ENCODE measurements around the gene ULK4.

ULK4 gene

GRCh38 chr3:41350441-41350840 lies 611.5 kb downstream of the ULK4 start:
- Mint-ChIP-seq H3K9me3 (no peaks in the 10 kb centered on the region), H3K4me3 (no peak overlapping the region), H3K36me3 (ENCODE audit: low read depth) (no peaks in the 10 kb centered on the region), H3K27ac (no peak overlapping the region), H3K4me1 (ENCODE audit: low read depth) (no peaks in the 10 kb centered on the region), H3K27me3 (ENCODE audit: low read depth) (no peaks in the 10 kb centered on the region)
- DNase-seq (ENCODE audit: low spot score) = no peak

- H3K9me3 Mint-ChIP-seq = no peaks in the 10 kb centered on the region
- no peak overlapping the region for H3K4me3 Mint-ChIP-seq
These were observed 613.5 kb downstream of the ULK4 start for GRCh38 chr3:41348401-41348800.

DNA sequence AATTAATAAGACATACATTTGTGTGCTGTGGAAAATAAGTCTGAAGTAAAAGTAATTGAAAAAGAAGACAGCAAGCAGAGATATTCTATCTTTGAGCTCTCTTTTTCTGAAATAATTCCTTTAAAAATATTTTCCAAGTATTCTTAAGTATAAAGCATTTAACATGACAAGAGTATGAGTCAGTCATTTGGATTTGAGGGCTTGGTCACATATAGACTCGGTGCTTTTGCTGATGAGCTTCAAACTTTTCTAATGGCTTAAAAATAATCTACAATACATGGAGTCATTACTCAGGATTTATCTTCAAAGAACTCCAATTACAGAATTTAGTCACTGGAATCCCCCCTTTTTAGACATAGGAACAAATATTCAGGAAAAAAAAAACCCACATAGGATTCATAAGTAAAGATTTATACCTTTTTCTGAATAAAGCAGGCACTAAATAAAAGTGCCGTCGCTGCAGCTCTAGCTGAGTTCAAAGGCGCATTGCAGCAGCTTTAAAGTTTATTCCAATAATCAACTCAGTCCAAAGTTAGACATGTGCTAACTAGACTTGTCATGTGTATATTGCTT lies 615.1 kb downstream of the ULK4 start:
- DNase-seq (ENCODE audit: low spot score) = no peak
- H3K9me3 Mint-ChIP-seq = no peaks in the 10 kb centered on the region
- H3K27ac Mint-ChIP-seq = no peak overlapping the region
- no peaks in the 10 kb centered on the region for H3K27me3 Mint-ChIP-seq (ENCODE audit: low read depth)
- no peaks in the 10 kb centered on the region for H3K4me1 Mint-ChIP-seq (ENCODE audit: low read depth)
- no peak overlapping the region for H3K4me3 Mint-ChIP-seq
- no peaks in the 10 kb centered on the region for H3K36me3 Mint-ChIP-seq (ENCODE audit: low read depth)

More at GRCh38 chr3:41348401-41348800, 613.5 kb downstream of the ULK4 start:
- H3K4me1 Mint-ChIP-seq (ENCODE audit: low read depth) = no peaks in the 10 kb centered on the region
- H3K27me3 Mint-ChIP-seq (ENCODE audit: low read depth) = no peaks in the 10 kb centered on the region
- no peak overlapping the region for H3K27ac Mint-ChIP-seq
- DNase-seq (ENCODE audit: low spot score) = no peak
- H3K36me3 Mint-ChIP-seq (ENCODE audit: low read depth) = no peaks in the 10 kb centered on the region

- DNase-seq (ENCODE audit: low spot score) = no peak
- no peaks in the 10 kb centered on the region for H3K9me3 Mint-ChIP-seq
- H3K27me3 Mint-ChIP-seq (ENCODE audit: low read depth) = no peaks in the 10 kb centered on the region
- no peak overlapping the region for H3K27ac Mint-ChIP-seq
- no peaks in the 10 kb centered on the region for H3K36me3 Mint-ChIP-seq (ENCODE audit: low read depth)
- H3K4me3 Mint-ChIP-seq = no peak overlapping the region
- H3K4me1 Mint-ChIP-seq (ENCODE audit: low read depth) = no peaks in the 10 kb centered on the region
These were observed 616.1 kb downstream of the ULK4 start for GRCh38 chr3:41345788-41346187.

- H3K27ac Mint-ChIP-seq = no peak overlapping the region
- no peaks in the 10 kb centered on the region for H3K4me1 Mint-ChIP-seq (ENCODE audit: low read depth)
- H3K4me3 Mint-ChIP-seq = no peak overlapping the region
- no peak for DNase-seq (ENCODE audit: low spot score)
- H3K36me3 Mint-ChIP-seq (ENCODE audit: low read depth) = no peaks in the 10 kb centered on the region
- H3K9me3 Mint-ChIP-seq = no peaks in the 10 kb centered on the region
- H3K27me3 Mint-ChIP-seq (ENCODE audit: low read depth) = no peaks in the 10 kb centered on the region
These were observed 622.1 kb downstream of the ULK4 start for GRCh38 chr3:41339758-41340157.

DNA sequence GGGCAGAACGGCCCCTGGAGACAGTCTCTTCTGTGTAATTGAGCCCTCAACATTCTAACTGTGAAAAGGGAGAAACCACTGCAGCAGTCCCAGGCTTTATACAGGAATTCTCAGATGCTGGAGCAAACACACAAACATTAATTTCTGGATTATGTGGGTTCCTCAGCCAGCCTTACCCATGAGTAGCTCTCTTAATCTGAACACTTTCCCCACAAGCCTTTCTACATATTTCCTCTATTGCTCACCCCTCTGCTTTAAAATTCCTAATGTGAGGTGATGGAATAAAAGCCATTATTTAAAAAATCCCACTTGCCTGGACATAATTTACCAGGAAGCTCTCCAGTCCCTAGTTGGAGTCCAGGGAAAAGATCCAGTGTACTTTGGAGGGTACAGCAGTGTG lies 623.6 kb downstream of the ULK4 start:
- DNase-seq (ENCODE audit: low spot score) = no peak
- Mint-ChIP-seq H3K36me3 (ENCODE audit: low read depth) (no peaks in the 10 kb centered on the region), H3K4me3 (no peak overlapping the region), H3K4me1 (ENCODE audit: low read depth) (no peaks in the 10 kb centered on the region), H3K27me3 (ENCODE audit: low read depth) (no peaks in the 10 kb centered on the region), H3K27ac (no peak overlapping the region), H3K9me3 (no peaks in the 10 kb centered on the region)

DNA sequence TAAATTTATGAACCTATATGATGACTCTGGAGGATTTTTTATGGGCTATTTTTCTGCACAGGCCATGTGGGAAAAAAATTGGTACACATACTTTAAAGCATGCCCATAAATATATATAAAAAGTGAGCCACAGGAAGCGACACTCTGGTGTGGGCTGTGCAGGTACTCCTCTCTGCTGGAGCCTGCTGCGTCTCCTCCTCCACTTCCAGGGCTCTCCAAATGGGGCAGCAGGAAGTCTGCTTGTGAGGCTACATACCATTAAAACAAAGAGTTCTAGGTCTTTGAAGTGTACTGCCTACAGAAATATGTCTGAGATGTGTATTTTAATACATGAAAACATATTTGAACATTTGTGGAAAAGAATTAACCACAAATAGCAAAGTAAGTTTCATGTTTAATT lies 627.5 kb downstream of the ULK4 start:
- Mint-ChIP-seq H3K9me3 (no peaks in the 10 kb centered on the region), H3K27ac (no peak overlapping the region), H3K4me1 (ENCODE audit: low read depth) (no peaks in the 10 kb centered on the region), H3K36me3 (ENCODE audit: low read depth) (no peaks in the 10 kb centered on the region), H3K4me3 (no peak overlapping the region), H3K27me3 (ENCODE audit: low read depth) (no peaks in the 10 kb centered on the region)
- DNase-seq (ENCODE audit: low spot score) = no peak

DNA sequence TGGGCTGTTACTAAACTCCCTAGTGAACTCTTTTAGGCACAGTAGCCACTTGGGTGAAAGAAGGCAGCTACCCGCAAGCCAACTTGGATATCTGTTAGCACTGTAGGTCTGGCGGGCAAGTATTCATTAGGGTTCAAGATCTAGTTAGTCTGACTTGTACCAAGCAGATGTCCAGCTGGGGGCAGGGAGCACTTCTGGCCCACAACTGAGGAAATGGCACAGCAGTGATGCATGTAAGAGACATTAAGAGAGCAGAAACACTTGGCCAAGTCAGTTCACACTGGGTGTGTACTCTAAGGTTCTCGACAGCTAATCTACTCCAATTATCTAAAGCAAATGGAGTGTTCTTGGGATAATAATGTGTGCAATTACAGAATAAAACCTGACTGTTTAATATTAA lies 630.9 kb downstream of the ULK4 start:
- no peak for DNase-seq (ENCODE audit: low spot score)
- H3K27ac Mint-ChIP-seq = no peak overlapping the region
- H3K9me3 Mint-ChIP-seq = no peaks in the 10 kb centered on the region
- H3K4me1 Mint-ChIP-seq (ENCODE audit: low read depth) = no peaks in the 10 kb centered on the region
- H3K27me3 Mint-ChIP-seq (ENCODE audit: low read depth) = no peaks in the 10 kb centered on the region
- H3K36me3 Mint-ChIP-seq (ENCODE audit: low read depth) = no peaks in the 10 kb centered on the region
- no peak overlapping the region for H3K4me3 Mint-ChIP-seq

DNA sequence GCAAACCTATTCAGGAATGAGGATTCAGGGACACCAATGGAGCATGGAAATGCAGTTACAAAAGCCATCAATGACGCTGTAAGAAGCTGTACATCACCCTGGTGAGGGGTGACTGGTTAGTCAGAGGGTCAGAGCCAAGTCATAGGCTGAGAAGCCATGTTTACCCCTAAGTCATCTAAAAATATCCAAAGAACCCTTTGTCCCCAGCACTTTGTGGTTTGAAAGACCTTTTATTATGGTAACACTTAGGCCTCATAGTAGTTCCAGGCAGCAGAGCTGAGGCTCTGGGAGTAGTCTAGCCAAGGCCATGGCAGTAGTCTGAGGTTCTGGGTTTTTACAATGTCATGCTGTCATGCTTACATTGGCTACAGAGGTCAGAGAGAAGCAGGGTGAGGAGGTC lies 631.4 kb downstream of the ULK4 start:
- no peak overlapping the region for H3K27ac Mint-ChIP-seq
- H3K4me1 Mint-ChIP-seq (ENCODE audit: low read depth) = no peaks in the 10 kb centered on the region
- DNase-seq (ENCODE audit: low spot score) = no peak
- H3K36me3 Mint-ChIP-seq (ENCODE audit: low read depth) = no peaks in the 10 kb centered on the region
- H3K27me3 Mint-ChIP-seq (ENCODE audit: low read depth) = no peaks in the 10 kb centered on the region
- H3K4me3 Mint-ChIP-seq = no peak overlapping the region
- H3K9me3 Mint-ChIP-seq = no peaks in the 10 kb centered on the region

DNA sequence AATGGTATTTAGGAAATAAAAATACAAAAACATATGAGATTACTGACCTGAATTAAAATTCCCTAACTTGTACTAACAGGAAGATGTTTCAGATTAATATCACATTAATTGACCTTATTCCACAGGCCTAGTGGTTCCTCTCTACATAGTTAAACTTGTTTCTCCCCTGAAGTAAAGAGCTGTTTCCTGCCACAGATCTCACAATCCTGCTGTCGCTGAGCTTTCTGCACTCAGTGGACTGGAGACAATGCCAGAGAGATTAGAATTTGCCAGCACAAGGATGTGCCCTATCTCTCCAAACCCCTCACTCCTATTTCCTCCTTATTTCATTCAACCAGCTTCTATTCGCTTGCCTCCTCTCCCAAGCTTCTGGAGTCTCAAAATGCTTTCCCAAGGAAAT lies 632.0 kb downstream of the ULK4 start:
- no peak overlapping the region for H3K4me3 Mint-ChIP-seq
- no peaks in the 10 kb centered on the region for H3K4me1 Mint-ChIP-seq (ENCODE audit: low read depth)
- no peak for DNase-seq (ENCODE audit: low spot score)
- no peaks in the 10 kb centered on the region for H3K9me3 Mint-ChIP-seq
- H3K36me3 Mint-ChIP-seq (ENCODE audit: low read depth) = no peaks in the 10 kb centered on the region
- no peak overlapping the region for H3K27ac Mint-ChIP-seq
- no peaks in the 10 kb centered on the region for H3K27me3 Mint-ChIP-seq (ENCODE audit: low read depth)

- Mint-ChIP-seq H3K27ac (no peak overlapping the region), H3K4me3 (no peak overlapping the region), H3K36me3 (ENCODE audit: low read depth) (no peaks in the 10 kb centered on the region), H3K27me3 (ENCODE audit: low read depth) (no peaks in the 10 kb centered on the region), H3K9me3 (no peaks in the 10 kb centered on the region), H3K4me1 (ENCODE audit: low read depth) (no peaks in the 10 kb centered on the region)
- no peak for DNase-seq (ENCODE audit: low spot score)
These were observed 633.0 kb downstream of the ULK4 start for GRCh38 chr3:41328926-41329325.

DNA sequence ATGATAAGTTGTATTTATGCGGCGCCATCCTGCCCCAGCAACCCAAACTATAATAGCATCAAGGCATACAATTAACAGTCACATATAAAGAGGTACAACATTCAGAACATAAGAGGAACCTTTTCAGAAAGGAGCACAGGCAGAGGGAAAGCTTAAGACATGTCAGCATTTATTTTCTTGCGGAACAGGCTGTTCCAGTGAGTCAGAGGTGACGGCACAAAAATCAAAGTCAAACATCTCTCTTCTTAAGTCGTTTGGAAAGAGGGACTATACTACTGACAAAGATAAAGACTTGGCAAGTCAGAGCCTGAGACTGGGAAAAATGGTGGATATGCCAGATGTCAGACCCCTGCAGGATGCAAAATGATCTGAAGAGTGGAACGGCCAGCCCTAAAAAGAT lies 634.2 kb downstream of the ULK4 start:
- Mint-ChIP-seq H3K27me3 (ENCODE audit: low read depth) (no peaks in the 10 kb centered on the region), H3K36me3 (ENCODE audit: low read depth) (no peaks in the 10 kb centered on the region), H3K27ac (no peak overlapping the region), H3K4me3 (no peak overlapping the region), H3K4me1 (ENCODE audit: low read depth) (no peaks in the 10 kb centered on the region), H3K9me3 (no peaks in the 10 kb centered on the region)
- no peak for DNase-seq (ENCODE audit: low spot score)

- H3K4me3 Mint-ChIP-seq = no peak overlapping the region
- no peak overlapping the region for H3K27ac Mint-ChIP-seq
- no peaks in the 10 kb centered on the region for H3K9me3 Mint-ChIP-seq
- DNase-seq (ENCODE audit: low spot score) = no peak
- H3K27me3 Mint-ChIP-seq (ENCODE audit: low read depth) = no peaks in the 10 kb centered on the region
- no peaks in the 10 kb centered on the region for H3K4me1 Mint-ChIP-seq (ENCODE audit: low read depth)
- H3K36me3 Mint-ChIP-seq (ENCODE audit: low read depth) = no peaks in the 10 kb centered on the region
These were observed 637.8 kb downstream of the ULK4 start for GRCh38 chr3:41324156-41324475.

- Mint-ChIP-seq H3K4me3 (no peak overlapping the region), H3K4me1 (ENCODE audit: low read depth) (no peaks in the 10 kb centered on the region), H3K27me3 (ENCODE audit: low read depth) (no peaks in the 10 kb centered on the region), H3K36me3 (ENCODE audit: low read depth) (no peaks in the 10 kb centered on the region), H3K9me3 (no peaks in the 10 kb centered on the region), H3K27ac (no peak overlapping the region)
- DNase-seq (ENCODE audit: low spot score) = no peak
These were observed 638.3 kb downstream of the ULK4 start for GRCh38 chr3:41323467-41324155.

DNA sequence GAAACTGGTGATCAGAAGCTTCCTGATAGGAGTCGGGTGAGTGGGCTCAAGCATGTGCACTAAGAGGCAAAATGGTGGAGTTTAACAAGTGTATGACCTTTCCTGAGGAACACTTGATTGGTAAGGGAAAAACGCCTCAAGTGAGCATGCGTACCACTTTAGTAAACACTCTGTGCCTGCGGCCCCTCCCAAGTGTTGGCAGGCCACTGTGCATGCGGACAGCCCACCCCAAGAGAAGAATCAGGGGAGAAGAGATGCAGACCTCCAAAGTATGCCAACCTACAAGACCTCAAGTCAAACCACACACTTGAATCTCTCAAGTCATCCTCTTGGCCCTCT lies 640.3 kb downstream of the ULK4 start:
- Mint-ChIP-seq H3K27me3 (ENCODE audit: low read depth) (no peaks in the 10 kb centered on the region), H3K27ac (no peak overlapping the region), H3K9me3 (no peaks in the 10 kb centered on the region), H3K4me3 (no peak overlapping the region), H3K36me3 (ENCODE audit: low read depth) (no peaks in the 10 kb centered on the region), H3K4me1 (ENCODE audit: low read depth) (no peaks in the 10 kb centered on the region)
- no peak for DNase-seq (ENCODE audit: low spot score)

Data from T-helper 2 cell treated with Interferon-gamma antibody and Interleukin-4, amounts not matched to agents 5 μg/mL and 100 μg/mL, for 36 hours (primary cell).